ENCODE measurements around the gene BTG1. TPM values are rescaled to one million over a fixed set of nuclear protein-coding genes. Genes with fewer than 3 reads are reported as not detected.

Gene BTG1
- total and polyA plus RNA-seq, 2 of the 4 experiments (the other 2 are of a cell fraction): 3.8 to 33.5 TPM

DNA sequence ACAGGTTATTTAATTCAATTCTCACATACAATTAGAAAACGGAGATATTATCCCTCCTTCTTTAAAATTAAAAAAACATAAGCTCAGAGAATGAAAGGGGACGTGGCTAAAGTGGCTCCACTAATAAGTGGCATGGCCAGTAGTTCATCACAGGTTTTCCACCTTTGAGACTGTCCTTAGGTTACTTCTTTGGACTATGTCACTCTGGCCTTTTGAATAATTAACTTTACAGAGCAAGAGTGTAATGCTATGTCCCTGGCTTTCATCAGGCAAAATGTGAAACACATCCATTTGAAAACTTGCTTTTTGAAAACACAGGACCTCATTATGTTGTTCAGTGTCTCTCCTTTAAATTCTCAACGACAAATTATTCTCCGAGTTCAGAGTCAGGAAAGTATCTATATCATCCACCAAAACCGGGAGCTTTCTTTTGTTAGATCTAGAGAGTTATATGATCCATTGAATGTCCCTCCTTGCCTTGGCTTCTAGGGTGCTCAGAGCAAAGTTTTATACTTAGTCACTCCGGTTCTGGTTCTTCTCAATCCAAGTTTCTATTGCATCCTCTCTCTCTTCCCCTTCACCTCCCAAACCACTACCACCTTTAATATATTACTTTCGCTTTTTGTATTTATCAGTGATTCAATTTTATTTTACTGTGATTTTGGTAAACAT lies 43.0 kb upstream of the BTG1 start:
- 100% methylated on average over 1 of the region's 7 CpGs; no CpG with 5 or more reads in 1 of the 2 experiments for WGBS, 2 experiments (ENCODE audit: extremely low coverage in 2 of 2, insufficient read length in 1 of 2)
- Histone ChIP-seq H3K4ac (ENCODE audit: low read depth, low read length) (no peak overlapping the region), H2BK15ac (ENCODE audit: low read depth, low read length) (no peak overlapping the region), H3K18ac (ENCODE audit: low read depth, low read length) (no peak overlapping the region), H3K9ac (ENCODE audit: low read depth, low read length) (no peak overlapping the region), H3K27ac (ENCODE audit: insufficient read depth, low read length) (no peak overlapping the region), H2BK120ac (ENCODE audit: low read depth, low read length) (no peak overlapping the region), H3K4me1 (ENCODE audit: control insufficient read depth, insufficient read depth, low read length) (no peaks in the 10 kb centered on the region), H3K4me3 (ENCODE audit: insufficient read depth, low read depth, low read length) (no peak overlapping the region), H3K27me3 (ENCODE audit: control insufficient read depth, insufficient read depth, low read length) (no peaks in the 10 kb centered on the region; the same call in 1 of the 2 replicates), H2AK9ac (replicated peaks; ENCODE audit: low read depth, low read length, poor library complexity) (no peak overlapping the region), H3K23ac (ENCODE audit: low read depth, low read length) (no peak overlapping the region), H3K79me1 (ENCODE audit: low read depth in 1 of 2, low read length in 2 of 2) (no peaks in the 10 kb centered on the region), H3K4me2 (ENCODE audit: low read depth, low read length) (no peak overlapping the region), H3K9me3 (ENCODE audit: control insufficient read depth, insufficient read depth, low read length) (peaks cover 3% of the 10 kb centered on the region), H4K5ac (ENCODE audit: low read depth, low read length) (no peak overlapping the region), H4K20me1 (ENCODE audit: insufficient read depth, low read length) (no peaks in the 10 kb centered on the region), H4K91ac (ENCODE audit: insufficient read depth, low read depth, low read length) (no peak overlapping the region), H2BK5ac (ENCODE audit: low read depth, low read length, poor library complexity, severe bottlenecking) (no peak overlapping the region), H3K56ac (ENCODE audit: extremely low read depth, insufficient read depth, low read length) (no peak overlapping the region), H3K14ac (replicated peaks; ENCODE audit: low read depth, low read length) (no peak overlapping the region), H3K36me3 (ENCODE audit: control insufficient read depth, insufficient read depth, low read length) (no peaks in the 10 kb centered on the region), H2AFZ (replicated peaks; ENCODE audit: low read length, poor library complexity) (no peak overlapping the region), H4K8ac (ENCODE audit: low read depth in 2 of 2, low read length in 2 of 2) (no peak overlapping the region), H2BK20ac (ENCODE audit: low read depth, low read length) (no peak overlapping the region), H3K9me1 (ENCODE audit: insufficient read depth, low read length) (no peaks in the 10 kb centered on the region), H2AK5ac (ENCODE audit: low read depth, low read length) (no peak overlapping the region)
- ATAC-seq (ENCODE audit: low read depth) (no peak), DNase-seq (no peak)
- BruUV-seq (replicated peaks): no TSS peak
- dilution Hi-C loops (cut with HindIII; ENCODE audit: low sequenced_read_pairs, unreplicated experiment) (no loop called here), intact Hi-C loops (cut with micrococcal nuclease) (no loop called here), in situ Hi-C loops (cut with MboI; ENCODE audit: low sequenced_read_pairs) (no loop called here)
- POLR2A ChIA-PET (ENCODE audit: unreplicated experiment): no interaction called here
- CTCF ChIA-PET: no interaction called here
- TF ChIP-seq MXI1 (IDR thresholded peaks at IDR 0.05; ENCODE audit: borderline replicate concordance, low read depth, low read length) (no peak), FOS (IDR thresholded peaks at IDR 0.05; ENCODE audit: low read depth, low read length) (no peak), RFX5 (IDR thresholded peaks at IDR 0.05; ENCODE audit: low read depth, low read length) (no peak), NFE2L2 (IDR thresholded peaks at IDR 0.05; ENCODE audit: low read depth, low read length) (no peak), CEBPB (IDR thresholded peaks at IDR 0.05; ENCODE audit: low read depth, low read length) (no peak), RAD21 (IDR thresholded peaks at IDR 0.05; ENCODE audit: low read length) (no peak), MAFK (IDR thresholded peaks at IDR 0.05; ENCODE audit: low read depth, low read length) (no peak), SMC3 (IDR thresholded peaks at IDR 0.05; ENCODE audit: low read depth, low read length) (no peak), MAZ (IDR thresholded peaks at IDR 0.05; ENCODE audit: borderline replicate concordance, low read depth, low read length) (no peak), RCOR1 (IDR thresholded peaks at IDR 0.05; ENCODE audit: insufficient replicate concordance, low read length) (no peak), CHD1 (IDR thresholded peaks at IDR 0.05; ENCODE audit: low read depth, low read length) (no peak), BHLHE40 (IDR thresholded peaks at IDR 0.05; ENCODE audit: low read depth, low read length) (no peak)
- TF ChIP-seq, protein P1, sequence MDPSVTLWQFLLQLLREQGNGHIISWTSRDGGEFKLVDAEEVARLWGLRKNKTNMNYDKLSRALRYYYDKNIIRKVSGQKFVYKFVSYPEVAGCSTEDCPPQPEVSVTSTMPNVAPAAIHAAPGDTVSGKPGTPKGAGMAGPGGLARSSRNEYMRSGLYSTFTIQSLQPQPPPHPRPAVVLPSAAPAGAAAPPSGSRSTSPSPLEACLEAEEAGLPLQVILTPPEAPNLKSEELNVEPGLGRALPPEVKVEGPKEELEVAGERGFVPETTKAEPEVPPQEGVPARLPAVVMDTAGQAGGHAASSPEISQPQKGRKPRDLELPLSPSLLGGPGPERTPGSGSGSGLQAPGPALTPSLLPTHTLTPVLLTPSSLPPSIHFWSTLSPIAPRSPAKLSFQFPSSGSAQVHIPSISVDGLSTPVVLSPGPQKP (IDR thresholded peaks at IDR 0.05; ENCODE audit: borderline replicate concordance, low read depth, low read length): no peak
- TF ChIP-seq, protein P2, sequence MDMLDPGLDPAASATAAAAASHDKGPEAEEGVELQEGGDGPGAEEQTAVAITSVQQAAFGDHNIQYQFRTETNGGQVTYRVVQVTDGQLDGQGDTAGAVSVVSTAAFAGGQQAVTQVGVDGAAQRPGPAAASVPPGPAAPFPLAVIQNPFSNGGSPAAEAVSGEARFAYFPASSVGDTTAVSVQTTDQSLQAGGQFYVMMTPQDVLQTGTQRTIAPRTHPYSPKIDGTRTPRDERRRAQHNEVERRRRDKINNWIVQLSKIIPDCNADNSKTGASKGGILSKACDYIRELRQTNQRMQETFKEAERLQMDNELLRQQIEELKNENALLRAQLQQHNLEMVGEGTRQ (IDR thresholded peaks at IDR 0.05; ENCODE audit: low read depth, low read length): no peak
